OCI-M1 (cell line): ENCODE results near the gene OTUD7B.
"Not testable (repeated sequence)": the region's sequence is repeated elsewhere in the genome, so short reads cannot be mapped to it uniquely, and the experiment has no call there.

ENCODE experiments used
- DNase-seq: peaks from one replicate; lab custom pipeline; 2025; lab: John Stamatoyannopoulos, UW

OTUD7B gene

GRCh38 chr1:150010393-150011115 is at the start of gene OTUD7B:
Gene OTUD7B (minus strand): TSS chr1:150010726. CDS start chr1:149977510, 33,216 bp downstream.
- DNase-seq: peak; percentile 94

DNA sequence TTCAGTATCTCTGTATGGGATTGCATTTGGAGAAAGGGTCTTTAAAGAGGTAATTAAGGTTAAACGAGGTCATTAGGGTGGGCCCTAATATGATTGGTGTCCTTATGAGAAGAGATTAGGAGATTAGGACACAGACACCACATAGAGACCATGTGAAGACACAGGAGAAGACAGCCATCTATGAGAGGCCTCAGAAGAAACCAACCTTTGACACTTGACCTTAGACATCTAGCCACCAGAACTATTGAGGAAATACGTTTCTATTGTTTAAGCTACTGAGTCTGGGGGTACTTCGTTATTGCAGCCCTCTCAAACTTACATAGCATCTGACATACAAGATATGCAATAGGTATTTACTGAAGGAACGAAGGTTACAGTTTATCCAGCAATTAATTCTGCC is 49.7 kb upstream of the OTUD7B start:
- DNase-seq: no peak

GRCh38 chr1:150056407-150056806 is 45.9 kb upstream of the OTUD7B start:
- DNase-seq: no peak

GRCh38 chr1:150055507-150055906 is 45.0 kb upstream of the OTUD7B start:
- DNase-seq: not testable (repeated sequence)

DNA sequence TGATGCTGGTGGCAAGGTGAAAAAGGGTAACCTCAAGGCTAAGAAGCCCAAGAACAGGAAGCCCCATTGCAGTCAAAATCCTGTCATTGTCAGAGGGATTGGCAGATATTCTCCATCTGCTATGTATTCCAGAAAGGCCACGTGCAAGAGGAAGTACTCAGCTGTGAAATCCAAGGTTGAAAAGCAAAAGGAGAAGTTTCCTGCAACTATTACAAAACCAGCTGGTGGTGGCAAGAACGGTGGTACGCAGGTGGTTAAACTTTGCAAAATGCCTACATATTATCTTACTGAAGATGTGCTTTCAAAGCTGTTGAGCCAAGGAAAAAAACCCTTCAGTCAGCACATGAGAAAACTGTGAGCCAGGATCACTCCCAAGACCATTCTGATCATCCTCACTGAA is 43.4 kb upstream of the OTUD7B start:
- DNase-seq: peak; percentile 14

GRCh38 chr1:150051905-150052412 is 41.4 kb upstream of the OTUD7B start:
- peak; percentile 23 for DNase-seq

DNA sequence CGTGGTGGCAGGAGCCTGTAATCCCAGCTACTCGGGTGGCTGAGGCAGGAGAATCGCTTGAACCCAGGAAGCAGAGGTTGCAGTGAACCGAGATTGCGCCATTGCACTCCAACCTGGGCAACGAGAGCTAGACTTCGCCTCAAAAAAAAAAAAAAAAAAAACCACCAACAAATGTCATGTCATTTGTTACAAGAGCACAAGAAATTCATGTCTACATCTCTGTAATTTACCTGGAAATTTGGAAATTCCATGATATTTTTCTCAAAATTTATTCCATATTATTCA is 40.5 kb upstream of the OTUD7B start:
- no peak for DNase-seq

- no peak for DNase-seq
These were observed 39.4 kb upstream of the OTUD7B start for GRCh38 chr1:150049926-150050325.

DNA sequence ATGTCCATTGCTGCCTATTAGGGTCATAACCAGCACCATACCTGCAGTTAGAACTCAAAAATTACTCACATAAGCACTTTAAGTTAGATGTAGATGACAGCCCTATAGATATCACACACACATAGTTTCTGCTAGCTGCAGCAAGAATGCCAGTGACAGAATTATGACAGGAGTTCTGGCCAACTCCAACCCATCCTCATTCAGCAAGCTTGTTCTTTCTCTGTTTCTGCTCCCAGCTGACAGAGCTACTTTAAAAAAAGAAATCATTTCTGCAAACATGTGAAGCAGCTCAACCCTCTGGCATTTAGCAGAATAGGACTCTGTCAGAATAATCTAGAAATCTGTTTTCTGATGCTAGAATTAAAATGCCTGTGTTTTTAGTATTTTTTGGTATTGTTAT is 23.8 kb upstream of the OTUD7B start:
- DNase-seq: no peak

DNA sequence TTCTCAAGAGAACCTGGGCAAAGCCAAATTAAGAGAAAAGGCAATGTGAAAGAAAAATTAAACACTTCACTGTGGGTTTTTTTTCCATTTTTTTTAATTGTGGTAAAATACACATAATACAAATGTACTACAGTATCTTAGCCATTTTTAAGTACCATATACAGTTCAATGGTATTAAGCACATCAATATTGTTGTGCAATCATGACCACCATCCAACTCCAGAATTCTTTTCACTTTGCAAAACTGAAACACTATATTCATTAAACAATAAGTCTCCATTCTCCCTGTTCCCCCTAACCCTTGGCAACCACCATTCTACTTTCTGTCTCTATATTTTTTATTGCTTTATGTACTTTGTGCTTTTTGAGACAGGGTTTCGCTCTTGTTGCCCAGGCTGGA is 17.8 kb upstream of the OTUD7B start:
- no peak for DNase-seq

GRCh38 chr1:150024156-150024555 is 13.6 kb upstream of the OTUD7B start:
- no peak for DNase-seq

DNA sequence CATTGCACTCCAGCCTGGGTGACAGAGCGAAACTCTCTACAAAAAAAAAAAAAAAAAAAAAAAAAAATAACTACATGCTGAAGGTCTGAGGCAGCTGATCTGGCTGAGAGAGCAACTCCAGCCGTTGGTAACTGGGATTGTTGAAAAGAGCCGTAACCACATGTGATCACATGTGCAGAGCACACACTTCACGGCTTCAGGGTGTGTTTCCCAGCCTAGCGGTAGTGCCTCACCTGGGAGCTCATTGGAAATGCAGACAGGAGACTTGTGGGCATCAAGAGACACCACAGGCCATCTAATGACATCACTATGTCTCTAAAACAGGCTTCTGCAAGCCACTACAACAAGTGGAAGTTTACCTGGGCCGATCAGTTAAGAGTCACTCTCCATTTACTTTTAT is 11.8 kb upstream of the OTUD7B start:
- DNase-seq: peak; percentile 19

DNA sequence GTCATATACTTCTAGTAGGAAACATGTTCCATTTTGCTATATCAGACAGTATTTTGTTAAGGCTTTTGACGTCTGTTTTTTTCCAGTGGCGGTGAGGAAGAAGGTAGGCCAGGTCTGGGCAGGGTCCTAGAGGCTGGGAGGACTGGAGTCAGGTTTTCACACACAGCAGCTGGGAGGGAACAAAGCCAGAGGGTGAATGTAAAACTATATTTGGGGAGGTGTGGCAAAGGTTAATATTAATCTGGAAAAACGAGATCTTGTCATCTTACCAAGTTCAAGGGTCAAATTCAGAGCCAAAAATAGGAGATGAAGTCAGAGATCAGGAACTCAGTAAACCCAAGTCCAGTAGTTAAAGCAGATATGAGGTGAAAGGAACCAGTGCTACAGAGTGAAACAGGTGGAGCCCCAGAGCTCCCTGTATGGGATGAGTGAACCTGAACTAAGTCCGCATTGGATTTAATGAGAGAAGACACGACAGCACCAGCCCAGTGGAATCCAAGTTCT is 10.7 kb upstream of the OTUD7B start:
- no peak for DNase-seq

DNA sequence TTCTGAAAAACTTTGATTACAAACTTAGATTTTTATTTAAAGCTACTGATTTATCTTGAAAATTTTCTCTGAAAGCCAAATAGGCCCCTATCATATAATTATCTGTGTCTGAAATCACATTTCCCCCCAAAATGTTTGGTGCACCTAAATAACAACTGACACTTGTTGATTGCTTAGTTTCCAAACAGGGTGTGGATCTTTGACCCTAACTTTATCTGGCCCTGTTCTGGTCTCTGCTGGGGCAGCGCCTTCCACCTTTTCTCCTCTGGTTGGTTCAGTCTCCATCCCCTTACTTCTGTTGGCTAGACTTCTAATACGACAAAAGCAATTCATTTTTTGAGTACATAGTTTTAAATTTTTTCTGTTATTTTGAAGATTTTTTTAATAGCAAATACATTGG is 10.2 kb upstream of the OTUD7B start:
- DNase-seq: no peak

- DNase-seq: no peak
These were observed 7.6 kb upstream of the OTUD7B start for GRCh38 chr1:150018165-150018564.

DNA sequence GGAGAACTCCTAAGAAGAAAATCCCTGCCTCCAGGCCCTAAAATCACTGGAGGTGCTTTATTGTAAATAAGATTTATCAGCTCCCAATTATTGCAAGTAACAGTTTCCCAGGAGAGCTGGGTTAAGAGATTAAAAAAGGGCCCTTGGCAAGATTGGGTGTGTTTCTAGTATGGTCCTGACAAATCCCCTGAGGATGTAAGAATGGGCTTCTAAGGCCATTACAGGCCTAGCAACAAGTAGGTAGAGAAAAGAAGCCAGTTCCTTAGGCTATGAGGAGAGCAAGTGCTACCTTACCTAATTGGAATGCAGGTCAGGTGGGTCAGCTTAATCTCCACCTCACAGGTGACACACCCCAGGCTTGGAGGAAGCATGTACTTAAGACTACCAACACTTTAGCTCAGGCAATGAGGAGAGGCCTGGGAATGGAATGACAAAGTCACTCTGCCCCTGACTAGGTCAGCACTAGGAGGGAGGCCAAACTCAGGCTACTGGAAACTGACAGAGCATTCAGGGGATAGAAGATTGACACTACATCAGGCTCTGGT is 6.8 kb upstream of the OTUD7B start:
- DNase-seq: no peak

- DNase-seq: no peak
These were observed 5.2 kb upstream of the OTUD7B start for GRCh38 chr1:150015651-150016131.

- DNase-seq: no peak
These were observed 2.1 kb upstream of the OTUD7B start for GRCh38 chr1:150012611-150013010.

DNA sequence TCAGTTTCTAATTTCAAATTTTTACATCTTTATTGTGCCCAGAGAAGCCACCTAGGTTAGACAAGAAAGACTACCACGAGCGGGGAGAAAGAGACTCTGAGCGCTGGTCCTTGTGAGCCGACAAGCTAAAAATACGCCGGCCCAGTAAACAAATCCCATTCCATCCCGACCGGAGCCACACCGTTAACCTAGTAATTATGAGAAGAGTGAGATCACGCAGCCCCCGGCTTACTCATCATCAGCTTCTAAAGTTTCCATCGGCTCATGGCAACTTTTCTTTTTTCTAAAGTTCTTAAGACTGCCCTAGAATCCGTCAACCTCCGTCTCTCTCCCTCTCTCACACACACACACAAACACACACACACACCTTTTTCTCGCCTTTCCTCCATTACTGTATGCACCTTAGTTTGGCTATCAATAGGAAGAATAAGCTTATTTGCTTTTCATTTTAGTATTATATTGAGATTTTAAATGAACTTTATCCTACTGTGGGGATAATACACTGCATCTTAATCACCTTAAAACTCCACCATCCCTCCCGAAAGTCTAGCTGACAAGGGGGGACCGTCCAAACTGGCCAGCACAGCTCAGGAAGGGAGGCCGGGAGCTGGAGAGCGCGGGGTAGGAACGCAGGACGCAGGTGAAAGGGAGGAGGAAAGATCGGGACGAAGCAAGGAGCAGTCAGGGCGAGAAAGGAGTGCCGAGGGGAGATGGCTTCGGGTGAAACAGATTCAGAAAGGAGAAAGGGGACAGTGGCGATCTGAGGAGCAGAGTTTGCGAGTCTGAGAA is 728 bp downstream of the OTUD7B start:
- peak; percentile 73 for DNase-seq

- no peak for DNase-seq
These were observed 1.8 kb downstream of the OTUD7B start for GRCh38 chr1:150008699-150009098.

DNA sequence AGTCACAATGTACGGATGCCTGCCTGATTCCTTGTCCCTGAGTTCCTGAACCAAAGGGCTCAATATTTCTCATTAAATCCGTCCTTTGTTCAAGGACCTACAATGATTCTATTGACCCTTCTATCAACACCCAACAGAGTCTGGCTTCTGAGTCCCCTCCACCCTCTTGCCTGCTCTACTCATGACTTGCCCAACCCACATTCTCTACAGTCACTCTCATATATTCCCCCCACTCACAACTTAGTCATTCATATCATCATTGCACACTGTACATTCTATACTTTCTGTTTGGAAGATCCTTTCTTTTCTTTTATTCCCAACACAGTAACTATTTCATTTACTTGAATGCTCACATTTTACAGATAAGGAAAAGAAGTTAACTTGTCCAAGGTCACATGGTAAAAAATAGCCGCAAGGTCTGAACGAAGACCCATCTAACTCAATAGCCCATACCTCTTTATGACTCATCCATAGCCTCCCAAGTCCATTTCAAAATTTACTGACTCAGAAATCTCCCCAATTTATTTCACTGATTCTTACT is 3.6 kb downstream of the OTUD7B start:
- DNase-seq: no peak

DNA sequence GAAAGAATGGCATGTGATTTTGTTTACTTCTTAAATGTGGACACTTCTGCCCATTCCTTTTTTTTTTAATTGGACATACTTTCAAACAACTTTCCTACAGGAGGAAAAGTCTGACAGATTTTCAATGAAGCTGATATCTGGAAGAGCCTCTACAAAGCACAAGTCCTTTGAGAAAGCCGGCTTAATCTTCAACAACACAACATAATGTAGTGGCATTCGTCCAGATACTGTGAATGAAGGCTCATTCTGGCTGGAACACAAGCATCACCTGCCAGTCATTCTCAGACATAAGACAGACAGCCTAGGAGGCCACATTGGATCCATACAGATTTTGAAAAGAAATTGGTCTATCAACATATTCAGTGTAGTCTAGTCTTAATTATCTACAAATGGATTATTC is 4.9 kb downstream of the OTUD7B start:
- no peak for DNase-seq

- no peak for DNase-seq
These were observed 6.7 kb downstream of the OTUD7B start for GRCh38 chr1:150003801-150004200.
